Activated T-cell treated with anti-CD3 and anti-CD28 coated beads for 24 hours (primary cell): ENCODE measurements around the gene SPDYE4.

Experiments used
- DNase-seq: peaks from one replicate; pipeline ENCODE4 v3.0.0-alpha.2; 2020; ENCODE audit warnings: low read depth

SPDYE4 gene

GRCh38 chr17:8712698-8713097 lies 45.6 kb downstream of the SPDYE4 start:
- no peak for DNase-seq

GRCh38 chr17:8711291-8711690 lies 47.1 kb downstream of the SPDYE4 start:
- DNase-seq, result no peak

GRCh38 chr17:8710813-8711212 lies 47.5 kb downstream of the SPDYE4 start:
- no peak for DNase-seq

- no peak for DNase-seq
These were observed 49.3 kb downstream of the SPDYE4 start for GRCh38 chr17:8709006-8709405.

GRCh38 chr17:8708025-8708461 lies 50.3 kb downstream of the SPDYE4 start:
- no peak for DNase-seq

- DNase-seq, result no peak
These were observed 50.9 kb downstream of the SPDYE4 start for GRCh38 chr17:8707332-8708024.

- DNase-seq, result no peak
These were observed 51.9 kb downstream of the SPDYE4 start for GRCh38 chr17:8706431-8706830.

- no peak for DNase-seq
These were observed 52.9 kb downstream of the SPDYE4 start for GRCh38 chr17:8705427-8705826.

- no peak for DNase-seq
These were observed 55.3 kb downstream of the SPDYE4 start for GRCh38 chr17:8703001-8703400.

- DNase-seq, result no peak
These were observed 56.6 kb downstream of the SPDYE4 start for GRCh38 chr17:8701754-8702153.

GRCh38 chr17:8701221-8701620 lies 57.1 kb downstream of the SPDYE4 start:
- DNase-seq, result no peak
